RPMI7951 (cell line): ENCODE results near the gene IRS4. TPM values are rescaled to one million over a fixed set of nuclear protein-coding genes. Genes with fewer than 3 reads are reported as not detected.

ENCODE experiments used
- DNase-seq: peaks from one replicate; pipeline ENCODE4 v3.0.0-alpha.2; 2012; ENCODE audit warnings: low read depth
- total RNA-seq: library from RNA; depleted of rRNA; stranded (reverse); fragments of >200 nt; shearing (Covaris generic); gene quantifications from 2 replicates; pipeline ENCODE4 v1.2.3, GENCODE V29; 2014; rRNA removed

Gene IRS4
- total RNA-seq, result 0.24 TPM in 1 of 2 replicates, not detected in the other

- DNase-seq, result no peak
Observed at GRCh38 chrX:108736509-108737479, at the start of gene IRS4. Gene IRS4 (minus strand): TSS chrX:108736563.

- DNase-seq, result no peak
Observed at GRCh38 chrX:108772549-108772948, 36.2 kb upstream of the IRS4 start.

GRCh38 chrX:108763559-108763958 lies 27.2 kb upstream of the IRS4 start:
- DNase-seq, result no peak

- no peak for DNase-seq
Observed at GRCh38 chrX:108740299-108740774, 4.0 kb upstream of the IRS4 start.

GRCh38 chrX:108737754-108738153 lies 1.4 kb upstream of the IRS4 start:
- no peak for DNase-seq

- DNase-seq, result no peak
Observed at GRCh38 chrX:108735679-108736508, 469 bp downstream of the IRS4 start.

- no peak for DNase-seq
Observed at GRCh38 chrX:108735091-108735678, 1.2 kb downstream of the IRS4 start.

GRCh38 chrX:108734426-108734825 lies 1.9 kb downstream of the IRS4 start:
- no peak for DNase-seq

GRCh38 chrX:108732630-108733321 lies 3.6 kb downstream of the IRS4 start:
- DNase-seq, result no peak

- no peak for DNase-seq
Observed at GRCh38 chrX:108731153-108731552, 5.2 kb downstream of the IRS4 start.

GRCh38 chrX:108726748-108727147 lies 9.6 kb downstream of the IRS4 start:
- DNase-seq, result no peak

GRCh38 chrX:108722561-108722960 lies 13.8 kb downstream of the IRS4 start:
- peak; percentile 4 for DNase-seq

GRCh38 chrX:108712886-108713285 lies 23.5 kb downstream of the IRS4 start:
- DNase-seq, result no peak

GRCh38 chrX:108704839-108705238 lies 31.5 kb downstream of the IRS4 start:
- DNase-seq, result no peak

- no peak for DNase-seq
Observed at GRCh38 chrX:108702530-108702929, 33.8 kb downstream of the IRS4 start.

GRCh38 chrX:108701633-108702032 lies 34.7 kb downstream of the IRS4 start:
- DNase-seq, result no peak

GRCh38 chrX:108699368-108699767 lies 37.0 kb downstream of the IRS4 start:
- DNase-seq, result peak; percentile 12

GRCh38 chrX:108696690-108697089 lies 39.7 kb downstream of the IRS4 start:
- DNase-seq, result no peak
